HepG2 (cell line): Measurements from ENCODE around the gene LOXL4. TPM values are rescaled to one million over a fixed set of nuclear protein-coding genes. Genes with fewer than 3 reads are reported as not detected.

Source experiments
- ARID4A ChIP-seq: sonication (generic); formaldehyde crosslinking; IDR thresholded peaks from 2 replicates; pipeline ENCODE4 v1.5.0; 2020; ENCODE audit warnings: mild to moderate bottlenecking, missing genetic modification reagents, borderline replicate concordance
- CREBL2 ChIP-seq: sonication (generic); formaldehyde crosslinking; IDR thresholded peaks from 2 replicates; pipeline ENCODE4 v1.8.1; 2023; ENCODE audit warnings: missing genetic modification reagents, mild to moderate bottlenecking, borderline replicate concordance
- FOXP1 ChIP-seq, 2 experiments: fragments of 450-650 bp in 1 of 2; IDR thresholded peaks; 2 replicates each; pipeline ENCODE4 v1.6.1; 2017 to 2018; ENCODE audit warnings: antibody characterized with exemption in 1 of 2
- HNF1A ChIP-seq, 2 experiments: sonication (generic) in 1 of 2; formaldehyde crosslinking in 1 of 2; IDR thresholded peaks; 2 replicates each; pipeline versions ENCODE4 v1.4.0 to v1.6.1; 2016 to 2020; ENCODE audit warnings: borderline replicate concordance in 1 of 2, low read depth in 1 of 2, mild to moderate bottlenecking in 1 of 2, missing genetic modification reagents in 1 of 2
- JUNB ChIP-seq: sonication (generic); formaldehyde crosslinking; IDR thresholded peaks from 2 replicates; pipeline ENCODE4 v1.8.0; 2022; ENCODE audit warnings: missing genetic modification reagents, mild to moderate bottlenecking, borderline replicate concordance
- KLF16 ChIP-seq, 2 experiments: sonication (generic) in 1 of 2; formaldehyde crosslinking in 1 of 2; IDR thresholded peaks; 2 replicates each; pipeline versions ENCODE4 v1.6.1 to v1.8.0; 2016 to 2023; ENCODE audit warnings: missing genetic modification reagents in 2 of 2, missing compliant biosample characterization in 1 of 2
- MAX ChIP-seq: IDR thresholded peaks from 2 replicates; pipeline ENCODE4 v1.6.1; 2012; ENCODE audit warnings: inconsistent platforms
- REL ChIP-seq: sonication (generic); formaldehyde crosslinking; conservative IDR thresholded peaks from 2 replicates; pipeline ENCODE4 v1.8.0; 2022; ENCODE audit warnings: mild to moderate bottlenecking, missing genetic modification reagents, moderate library complexity
- TBP ChIP-seq: sonication (generic); formaldehyde crosslinking; IDR thresholded peaks from 2 replicates; pipeline ENCODE4 v1.5.0; 2020; ENCODE audit warnings: missing genetic modification reagents
- ZNF768 ChIP-seq: sonication (generic); formaldehyde crosslinking; IDR thresholded peaks from 2 replicates; pipeline ENCODE4 v1.4.0; 2020; ENCODE audit warnings: missing genetic modification reagents
- polyA plus RNA-seq, 8 experiments: library from polyadenylated mRNA; depleted of rRNA in 3 of 8; stranded (reverse) in 7 of 8; unstranded in 1 of 8; fragments of >200 nt; fragmentation: Illumina TruSeq in 4 of 8; extraction: Trizol in 4 of 8; gene quantifications; 2 replicates each; pipeline versions ENCODE4 v1.2.1 to v1.2.3, GENCODE V29; 2011 to 2016; ENCODE audit warnings: low read depth in 4 of 8, missing spikeins in 1 of 8, mixed read lengths in 1 of 8; ENCODE audit not compliant: insufficient read depth in 1 of 8
- total RNA-seq, 5 experiments: library from RNA; depleted of rRNA; stranded (reverse); fragments of >200 nt; fragmentation: Illumina TruSeq; extraction: Trizol; gene quantifications; 2 replicates each; pipeline ENCODE4 v1.2.3, GENCODE V29; 2016; ENCODE audit warnings: low read depth in 1 of 5

Gene LOXL4
- total and polyA plus RNA-seq, 2 of the 13 experiments (the other 11 are each of a cell fraction or from before 2014, with no cell fraction given), result 8.8 to 21.1 TPM

- TF ChIP-seq HNF1A (IDR thresholded peaks at IDR 0.05; ENCODE audit: low read depth) (no peak), HNF1A (CRISPR knock-in tag; IDR thresholded peaks at IDR 0.05; ENCODE audit: borderline replicate concordance) (0 out of 2 replicates have a peak, but pooled peaks have one; percentile 40), ZNF768 (CRISPR knock-in tag) (0 out of 2 replicates have a peak, but pooled peaks have one; percentile 12), FOXP1 (IDR thresholded peaks at IDR 0.05) (no peak), FOXP1 (CRISPR knock-in tag; IDR thresholded peaks at IDR 0.05) (peak; percentile 20; the same call in 1 of the 2 replicates), REL (CRISPR knock-in tag) (no peak), CREBL2 (CRISPR knock-in tag) (0 out of 2 replicates have a peak, but pooled peaks have one; percentile 69), TBP (no peak), ARID4A (peak; percentile 47; the same call in 1 of the 2 replicates), JUNB (CRISPR knock-in tag) (no peak), MAX (peak; percentile 0; the same call in 1 of the 2 replicates), KLF16 (CRISPR knock-in tag; IDR thresholded peaks at IDR 0.05) (0 out of 4 replicates have a peak, but pooled peaks of 1 of the 2 experiments have one; percentile 13)
Observed at GRCh38 chr10:98267894-98268693, at the start of gene LOXL4 (continued).
